ENCODE measurements around the gene MRI1.

- TF ChIP-seq POLR2AphosphoS5 (IDR thresholded peaks at IDR 0.05; ENCODE audit: borderline replicate concordance, low read depth, low read length) (no peak), EZH2 (IDR thresholded peaks at IDR 0.05) (no peak), FOXP2 (optimal IDR thresholded peaks at IDR 0.05; ENCODE audit: control extremely low read depth, extremely low read length, insufficient read depth) (no peak)
Observed at GRCh38 chr19:13770013-13770635, 5.8 kb downstream of the MRI1 start.

Measured in SK-N-MC (cell line).